ENCODE results near the gene TMEM186.
"Not testable (repeated sequence)": the region's sequence is repeated elsewhere in the genome, so short reads cannot be mapped to it uniquely, and the experiment has no call there.

The TMEM186 gene

DNA sequence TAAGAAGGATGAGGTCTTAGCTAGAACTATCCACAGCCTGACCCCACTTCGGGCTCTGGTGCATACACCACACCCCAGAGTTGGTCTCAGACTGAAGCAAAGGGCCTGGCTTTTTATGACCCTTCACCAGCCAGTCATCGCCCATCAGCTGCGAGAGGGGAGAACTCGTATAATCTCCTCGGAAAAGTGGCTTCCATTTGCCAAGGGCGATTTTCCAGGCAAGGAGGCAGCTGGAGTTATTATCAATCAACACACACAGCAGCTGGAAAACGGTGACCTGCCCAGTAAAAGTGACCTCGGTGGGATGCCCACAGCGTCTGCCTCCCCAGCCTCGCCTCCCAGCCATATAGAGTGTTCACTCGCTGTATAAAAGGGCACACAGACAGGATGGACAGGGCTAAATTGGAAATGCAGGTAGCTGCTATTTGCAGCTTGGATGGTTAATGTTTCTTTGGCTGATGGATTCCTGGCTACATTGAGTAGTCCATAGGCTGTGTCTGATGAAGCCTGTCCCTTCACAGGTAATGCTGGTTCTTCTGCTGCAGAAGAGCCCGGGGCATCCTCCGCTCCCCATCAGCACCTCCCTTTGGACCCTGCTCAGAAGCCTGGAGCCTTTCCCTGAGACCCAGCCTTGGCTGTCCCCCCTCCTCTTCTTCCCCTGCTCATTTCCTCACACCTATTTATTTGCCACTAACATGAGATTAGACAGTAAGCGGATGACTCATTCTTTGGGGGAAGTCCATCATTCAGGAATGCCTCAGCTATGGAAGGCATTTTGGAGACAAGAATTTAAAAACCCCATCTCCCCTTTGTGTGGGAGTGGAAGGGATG is 45.7 kb downstream of the TMEM186 start:
- no peak for DNase-seq
- no peaks in the 10 kb centered on the region for H3K9me3 Mint-ChIP-seq
- H3K27ac Mint-ChIP-seq = no peak overlapping the region
- peaks cover 34 to 39% of the 10 kb centered on the region in 2 donors for H3K36me3 Mint-ChIP-seq
- H3K27me3 Mint-ChIP-seq = no peaks in the 10 kb centered on the region
- no peak overlapping the region for H3K4me3 Mint-ChIP-seq
- no peaks in the 10 kb centered on the region for H3K4me1 Mint-ChIP-seq
- no peak for ATAC-seq (replicated peaks)

DNA sequence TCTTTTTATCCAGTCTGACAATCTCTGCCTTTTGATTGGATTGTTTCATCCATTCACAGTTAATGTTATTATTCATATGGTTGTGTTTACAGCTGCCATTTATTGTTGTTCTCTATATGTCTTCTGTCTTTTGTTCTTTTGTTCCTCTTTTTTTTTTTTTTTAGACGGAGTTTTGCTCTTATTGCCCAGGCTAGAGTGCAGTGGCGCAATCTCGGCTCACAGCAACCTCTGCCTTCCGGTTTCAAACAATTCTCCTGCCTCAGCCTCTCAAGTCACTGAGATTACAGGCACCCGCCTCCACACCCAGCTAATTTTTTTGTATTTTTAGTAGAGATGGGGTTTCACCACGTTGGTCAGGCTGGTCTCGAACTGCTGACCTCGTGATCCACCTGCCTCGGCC is 48.5 kb downstream of the TMEM186 start:
- peaks cover 26 to 41% of the 10 kb centered on the region in 2 donors for H3K36me3 Mint-ChIP-seq

More for the DNA sequence above, 48.5 kb downstream of the TMEM186 start:
- ATAC-seq (replicated peaks); DNase-seq; H3K9me3 Mint-ChIP-seq; H3K4me3 Mint-ChIP-seq; H3K4me1 Mint-ChIP-seq; H3K27ac Mint-ChIP-seq; H3K27me3 Mint-ChIP-seq: not testable (repeated sequence)

Measured in stimulated activated naive B cell treated with anti-CD40 and anti-IgM and Interleukin-4, amounts not matched to agents 10 μg/mL and 1 μg/mL and 100 μg/mL, for 72 hours (primary cell).